Astrocyte (in vitro differentiated cells and primary cell): ENCODE data around the gene EFCAB10.

Experiments
- CTCF ChIP-seq: IDR thresholded peaks from 2 replicates; pipeline ENCODE4 v1.5.1; 2011; ENCODE audit warnings: low read depth, mild to moderate bottlenecking, inconsistent platforms, low read length, moderate library complexity; ENCODE audit not compliant: insufficient read depth
- EZH2 ChIP-seq: IDR thresholded peaks from 2 replicates; pipeline ENCODE4 v1.6.1; 2012; ENCODE audit warnings: mild to moderate bottlenecking, low read length, inconsistent platforms; ENCODE audit not compliant: insufficient read depth

GRCh38 chr7:105617280-105618015, 36.2 kb upstream of the EFCAB10 start:
- TF ChIP-seq CTCF: no peak
- no peak for TF ChIP-seq EZH2
